Prostate gland (tissue), 2 donors: ENCODE data around the gene OLFM2. TPM values are rescaled to one million over a fixed set of nuclear protein-coding genes. Genes with fewer than 3 reads are reported as not detected.
"Not testable (repeated sequence)": the region's sequence is repeated elsewhere in the genome, so short reads cannot be mapped to it uniquely, and the experiment has no call there.

Experiments
- DNase-seq: peaks from one replicate; pipeline ENCODE4 v3.0.0-alpha.2; 2019; ENCODE audit warnings: low spot score
- H3K27ac ChIP-seq, 2 donors: fragments of 200-600 bp; sonication (generic); 2 replicates each; pipeline ENCODE4 v1.5.1; 2017 to 2019
- H3K27me3 ChIP-seq: fragments of 200-600 bp; sonication (generic); replicated peaks from 2 replicates; pipeline ENCODE4 v1.5.1; 2019; ENCODE audit not compliant: insufficient read depth
- H3K36me3 ChIP-seq, 2 donors: fragments of 200-600 bp; sonication (generic); 1 replicate in 1 of 2; 2 replicates in 1 of 2; pipeline versions ENCODE4 v1.5.1 to v1.8.1; 2017 to 2019
- H3K4me1 ChIP-seq: fragments of 200-600 bp; sonication (generic); replicated peaks from 2 replicates; pipeline ENCODE4 v1.5.1; 2019
- H3K4me3 ChIP-seq, 2 donors: fragments of 200-600 bp; sonication (generic); 2 replicates each; pipeline ENCODE4 v1.5.1; 2017 to 2019
- H3K9me3 ChIP-seq: fragments of 200-600 bp; sonication (generic); 2 replicates; pipeline ENCODE4 v1.5.1; 2017
- POLR2A ChIP-seq: fragments of 450-650 bp; IDR thresholded peaks from one replicate; pipeline ENCODE4 v1.6.1; 2016; ENCODE audit warnings: antibody characterized with exemption, mild to moderate bottlenecking
- POLR2AphosphoS5 ChIP-seq: sonication (generic); formaldehyde crosslinking; IDR thresholded peaks from one replicate; pipeline ENCODE4 v1.6.1; 2017; ENCODE audit warnings: antibody characterized with exemption
- WGBS: methylation state at CpG from one replicate; pipeline ENCODE4 v1.1.5; 2018; 5-methylcytosine and 5-hydroxymethylcytosine counted together
- intact Hi-C: fragments of 100-400 bp; cut with DNase I; formaldehyde crosslinking; loops from one replicate; pipeline ENCODE4 v1.14.2; 2022
- total RNA-seq, 2 donors: library from RNA; depleted of rRNA; stranded (reverse); fragments of >200 nt; gene quantifications; one replicate each; pipeline ENCODE4 v1.1.0, GENCODE V29; 2016
- TF ChIP-seq, protein P1 (sequence below), 4 experiments: fragments of 200-600 bp in 2 of 4; fragments of 450-650 bp in 2 of 4; sonication (generic) in 2 of 4; IDR thresholded peaks; 1 replicate in 3 of 4; 2 replicates in 1 of 4; pipeline ENCODE4 v1.5.1; 2016 to 2019; ENCODE audit warnings: antibody characterized with exemption in 4 of 4, mild to moderate bottlenecking in 2 of 4, moderate library complexity in 2 of 4

Gene OLFM2
- total RNA-seq, 2 donors from 2014 or later, result 10.6 to 19.5 TPM

DNA sequence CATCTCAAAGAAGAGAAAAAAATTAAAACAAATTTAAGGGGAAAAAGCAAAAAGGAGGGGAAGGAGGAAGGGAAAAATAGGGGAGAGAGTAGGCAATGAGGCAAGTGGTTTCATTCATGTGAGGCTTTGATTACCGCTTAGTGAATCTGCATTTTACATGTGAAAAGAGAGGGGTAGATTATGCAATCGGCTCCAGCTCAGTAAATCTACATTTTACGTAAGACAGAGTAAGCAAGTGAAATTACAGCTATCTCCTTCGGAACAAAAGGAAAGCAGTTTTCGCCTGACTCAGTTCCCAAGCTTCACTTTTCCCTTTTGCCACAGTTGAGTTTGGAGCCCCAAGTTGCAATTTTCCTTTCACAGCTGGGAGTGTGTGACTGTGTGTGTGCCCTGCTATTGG lies 16.0 kb upstream of the OLFM2 start:
- TF ChIP-seq POLR2AphosphoS5 (no peak), POLR2A (no peak)
- TF ChIP-seq, protein P1, sequence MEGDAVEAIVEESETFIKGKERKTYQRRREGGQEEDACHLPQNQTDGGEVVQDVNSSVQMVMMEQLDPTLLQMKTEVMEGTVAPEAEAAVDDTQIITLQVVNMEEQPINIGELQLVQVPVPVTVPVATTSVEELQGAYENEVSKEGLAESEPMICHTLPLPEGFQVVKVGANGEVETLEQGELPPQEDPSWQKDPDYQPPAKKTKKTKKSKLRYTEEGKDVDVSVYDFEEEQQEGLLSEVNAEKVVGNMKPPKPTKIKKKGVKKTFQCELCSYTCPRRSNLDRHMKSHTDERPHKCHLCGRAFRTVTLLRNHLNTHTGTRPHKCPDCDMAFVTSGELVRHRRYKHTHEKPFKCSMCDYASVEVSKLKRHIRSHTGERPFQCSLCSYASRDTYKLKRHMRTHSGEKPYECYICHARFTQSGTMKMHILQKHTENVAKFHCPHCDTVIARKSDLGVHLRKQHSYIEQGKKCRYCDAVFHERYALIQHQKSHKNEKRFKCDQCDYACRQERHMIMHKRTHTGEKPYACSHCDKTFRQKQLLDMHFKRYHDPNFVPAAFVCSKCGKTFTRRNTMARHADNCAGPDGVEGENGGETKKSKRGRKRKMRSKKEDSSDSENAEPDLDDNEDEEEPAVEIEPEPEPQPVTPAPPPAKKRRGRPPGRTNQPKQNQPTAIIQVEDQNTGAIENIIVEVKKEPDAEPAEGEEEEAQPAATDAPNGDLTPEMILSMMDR (IDR thresholded peaks at IDR 0.05), result no peak
- Histone ChIP-seq H3K9me3 (no peaks in the 10 kb centered on the region), H3K27me3 (no peaks in the 10 kb centered on the region), H3K4me1 (no peaks in the 10 kb centered on the region), H3K27ac (no peak overlapping the region), H3K36me3 (no peaks in the 10 kb centered on the region), H3K4me3 (no peak overlapping the region)
- intact Hi-C loops, result no loop called here
- WGBS, result 75% methylated on average over 5 of the region's 5 CpGs
- no peak for DNase-seq

DNA sequence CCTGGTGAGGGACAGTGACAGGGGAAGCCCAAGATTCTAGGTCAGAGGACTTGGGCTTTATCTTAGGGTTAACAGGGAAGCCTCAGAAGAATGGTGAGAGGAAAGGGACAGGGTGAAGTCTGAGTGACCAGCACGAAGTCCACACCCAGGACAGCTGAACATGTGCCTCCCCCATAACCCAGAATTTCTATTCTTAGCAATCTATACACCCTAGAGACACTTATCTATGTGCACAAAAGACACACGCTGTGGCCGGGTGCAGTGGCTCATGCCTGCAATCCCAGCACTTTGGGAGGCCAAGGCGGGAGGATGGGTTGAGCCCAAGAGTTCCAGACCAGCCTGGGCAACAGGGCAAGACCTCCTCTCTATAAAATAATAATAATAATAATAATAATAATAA lies 11.1 kb upstream of the OLFM2 start:
- Histone ChIP-seq H3K27me3 (no peaks in the 10 kb centered on the region), H3K4me1 (peaks cover 4% of the 10 kb centered on the region), H3K27ac (no peak overlapping the region), H3K9me3 (no peaks in the 10 kb centered on the region), H3K4me3 (no peak overlapping the region), H3K36me3 (no peaks in the 10 kb centered on the region)
- TF ChIP-seq POLR2A, result no peak
- intact Hi-C loops, result no loop called here
- no peak for DNase-seq
- WGBS, result 79% methylated on average over 4 of the region's 4 CpGs

DNA sequence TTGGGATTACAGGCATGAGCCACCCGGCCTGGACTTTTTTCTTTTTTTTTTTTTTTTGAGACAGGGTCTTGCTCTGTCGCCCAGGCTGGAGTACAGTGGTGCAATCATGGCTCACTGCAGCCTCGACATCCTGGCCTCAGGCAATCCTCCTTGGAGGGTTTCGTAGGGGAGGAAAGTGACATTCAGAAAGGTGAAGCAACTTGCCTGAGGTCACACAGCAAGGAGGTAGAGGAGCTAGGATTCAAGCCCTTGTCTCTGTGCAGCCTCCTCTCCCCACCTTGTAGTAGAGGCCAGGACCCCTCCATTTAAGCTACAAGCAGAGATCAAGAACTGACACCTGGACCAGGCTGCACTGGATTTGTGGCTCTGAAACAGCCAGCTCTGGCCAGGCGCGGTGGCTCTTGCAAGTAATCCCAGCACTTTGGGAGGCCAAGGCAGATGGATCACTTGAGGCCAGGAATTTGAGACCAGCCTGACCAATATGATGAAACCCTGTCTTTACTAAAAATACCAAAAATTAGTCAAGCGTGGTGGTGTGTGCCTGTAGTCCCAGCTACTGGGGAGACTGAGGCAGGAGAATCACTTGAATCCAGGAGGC lies 10.3 kb upstream of the OLFM2 start:
- DNase-seq, H3K27ac ChIP-seq, H3K36me3 ChIP-seq, intact Hi-C loops, H3K9me3 ChIP-seq, H3K4me3 ChIP-seq, H3K4me1 ChIP-seq, H3K27me3 ChIP-seq: not testable (repeated sequence)
- WGBS, result 84% methylated on average over 7 of the region's 7 CpGs

DNA sequence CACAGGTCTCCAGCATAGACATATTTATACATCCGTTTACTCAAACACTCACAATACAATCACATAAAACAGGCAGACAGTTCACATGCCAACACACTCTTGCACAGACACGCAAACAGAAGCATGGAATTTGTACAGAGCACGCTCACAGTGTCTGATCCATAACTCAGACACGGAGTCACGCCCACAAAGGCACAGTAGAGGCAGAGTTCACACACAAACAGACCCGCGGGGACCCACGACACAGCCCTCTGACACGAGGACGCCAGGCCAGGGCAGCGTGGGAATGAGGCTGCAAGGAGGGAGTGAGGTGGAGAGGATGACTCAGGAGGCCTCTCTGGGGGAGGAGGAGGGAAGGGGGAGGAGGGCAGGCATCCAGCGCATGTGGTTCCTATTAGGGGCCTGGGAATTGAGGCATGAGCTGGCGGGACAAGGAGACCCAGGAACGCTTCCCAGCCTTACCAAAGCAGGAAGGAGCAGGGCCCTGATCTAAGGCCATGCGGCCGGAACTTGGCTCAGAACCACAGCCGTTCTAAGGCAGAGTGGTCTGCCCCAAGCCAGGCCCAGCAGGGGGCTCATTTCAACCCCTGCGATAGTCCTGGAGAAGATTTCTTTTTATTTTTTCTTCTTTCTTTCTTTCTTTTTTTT lies 9.1 kb upstream of the OLFM2 start:
- H3K36me3 ChIP-seq, result no peaks in the 10 kb centered on the region
- peak overlapping the region; percentile 63 to 64 for H3K27ac ChIP-seq
- no peaks in the 10 kb centered on the region for H3K27me3 ChIP-seq
- no peak overlapping the region for H3K4me3 ChIP-seq
- H3K9me3 ChIP-seq, result no peaks in the 10 kb centered on the region
- peak; percentile 60 for DNase-seq
- intact Hi-C loops, result no loop called here
- peaks cover 4% of the 10 kb centered on the region for H3K4me1 ChIP-seq
- TF ChIP-seq POLR2AphosphoS5 (peak; percentile 66), POLR2A (no peak)
- 3% methylated on average over 18 of the region's 18 CpGs for WGBS

DNA sequence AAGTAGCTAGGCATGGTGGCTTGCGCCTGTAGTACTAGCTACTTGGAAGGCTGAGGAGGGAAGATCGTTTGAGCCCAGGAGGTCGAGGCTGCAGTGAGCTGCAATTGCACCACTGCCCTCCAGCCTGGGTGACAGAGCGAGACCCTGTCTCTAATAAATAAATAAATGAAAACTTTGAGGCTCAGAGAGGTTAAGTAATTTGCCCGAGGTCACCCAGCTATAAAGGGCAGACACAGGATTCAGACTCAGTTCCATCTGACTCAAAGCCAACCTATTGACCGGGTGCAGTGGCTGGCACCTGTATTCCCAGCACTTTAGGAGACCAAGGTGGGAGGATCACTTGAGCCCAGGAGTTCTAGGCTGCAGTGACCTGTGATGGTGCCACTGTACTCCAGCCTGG lies 7.4 kb upstream of the OLFM2 start:
- Histone ChIP-seq H3K9me3 (no peaks in the 10 kb centered on the region), H3K4me1 (peaks cover 4% of the 10 kb centered on the region), H3K27me3 (no peaks in the 10 kb centered on the region), H3K27ac (no peak overlapping the region), H3K4me3 (no peak overlapping the region), H3K36me3 (no peaks in the 10 kb centered on the region)
- DNase-seq, result no peak
- intact Hi-C loops, result no loop called here
- no peak for TF ChIP-seq POLR2AphosphoS5
- TF ChIP-seq POLR2A, result no peak
- TF ChIP-seq, protein P1 (IDR thresholded peaks at IDR 0.05), result no peak
- WGBS, result 98% methylated on average over 6 of the region's 6 CpGs

DNA sequence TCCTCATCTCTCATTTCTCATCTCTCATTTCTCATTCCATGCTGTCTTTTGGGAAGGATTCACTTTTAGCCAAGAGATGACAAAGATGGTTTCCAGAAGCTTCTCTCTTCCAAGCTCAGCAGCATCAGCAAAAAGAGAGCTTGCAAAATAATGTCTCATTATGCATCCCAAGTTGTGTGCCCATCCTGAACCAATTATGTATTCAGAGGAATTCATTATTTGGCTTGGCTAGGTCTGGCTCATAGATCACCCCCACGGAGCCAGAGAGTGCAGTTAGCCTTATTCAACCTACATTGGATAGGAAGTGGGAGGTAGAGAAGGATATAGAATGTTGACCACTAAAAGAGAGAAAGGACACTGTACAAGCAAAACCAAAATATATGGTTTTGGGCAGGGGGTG lies 5.4 kb upstream of the OLFM2 start:
- intact Hi-C loops, result no loop called here
- 81% methylated on average over 1 of the region's 1 CpG for WGBS
- Histone ChIP-seq H3K27ac (no peak overlapping the region), H3K4me3 (no peak overlapping the region), H3K27me3 (no peaks in the 10 kb centered on the region), H3K36me3 (no peaks in the 10 kb centered on the region), H3K9me3 (no peaks in the 10 kb centered on the region), H3K4me1 (peaks cover 4% of the 10 kb centered on the region)
- no peak for DNase-seq
- TF ChIP-seq POLR2AphosphoS5, result no peak
- TF ChIP-seq, protein P1 (IDR thresholded peaks at IDR 0.05), result no peak
